HL-60 (cell line): ENCODE measurements around the gene MBD4.

ENCODE experiments used
- DNase-seq, 2 experiments: peaks; one replicate each; pipeline ENCODE4 v3.0.0-alpha.2; 2010 to 2020; ENCODE audit warnings: low read depth in 1 of 2, low spot score in 1 of 2
- H3K27ac ChIP-seq: fragments of 250-450 bp; sonication (Bioruptor Pico); replicated peaks from 2 replicates; pipeline ENCODE4 v1.5.1; 2020; ENCODE audit warnings: mild to moderate bottlenecking, moderate library complexity
- H3K27me3 ChIP-seq: fragments of 250-450 bp; sonication (Bioruptor Pico); 2 replicates; pipeline ENCODE4 v1.5.1; 2021; ENCODE audit warnings: mild to moderate bottlenecking, moderate library complexity; ENCODE audit not compliant: insufficient read depth, poor library complexity, severe bottlenecking
- H3K4me3 ChIP-seq: replicated peaks from 2 replicates; pipeline ENCODE4 v1.5.1; 2011; ENCODE audit warnings: mild to moderate bottlenecking, control low read depth, low read length; ENCODE audit not compliant: insufficient read depth
- CTCF ChIP-seq: IDR thresholded peaks from one replicate; pipeline ENCODE4 v1.5.1; 2011; ENCODE audit warnings: low read length, control low read depth, inconsistent platforms; ENCODE audit not compliant: insufficient read depth
- GABPA ChIP-seq: IDR thresholded peaks from 2 replicates; pipeline ENCODE4 v1.6.1; 2012; ENCODE audit warnings: low read depth
- POLR2AphosphoS5 ChIP-seq: IDR thresholded peaks from 2 replicates; pipeline ENCODE4 v1.6.1; 2012; ENCODE audit warnings: low read depth
- SPI1 ChIP-seq: IDR thresholded peaks from 2 replicates; pipeline ENCODE4 v1.6.1; 2012; ENCODE audit warnings: low read depth, mild to moderate bottlenecking, borderline replicate concordance
- TF ChIP-seq, protein P1 (sequence below): IDR thresholded peaks from 2 replicates; pipeline ENCODE4 v1.6.1; 2012; ENCODE audit warnings: low read depth; ENCODE audit not compliant: insufficient replicate concordance

Gene MBD4

GRCh38 chr3:129442486-129442885 lies 2.7 kb upstream of the MBD4 start:
- DNase-seq = no peak
- Histone ChIP-seq H3K4me3 (no peak overlapping the region), H3K27me3 (no peaks in the 10 kb centered on the region), H3K27ac (peak overlapping the region; percentile 95; the same call in 1 of the 2 replicates)
- no peak for TF ChIP-seq SPI1
- TF ChIP-seq CTCF = no peak
- no peak for TF ChIP-seq POLR2AphosphoS5
- TF ChIP-seq, protein P1, sequence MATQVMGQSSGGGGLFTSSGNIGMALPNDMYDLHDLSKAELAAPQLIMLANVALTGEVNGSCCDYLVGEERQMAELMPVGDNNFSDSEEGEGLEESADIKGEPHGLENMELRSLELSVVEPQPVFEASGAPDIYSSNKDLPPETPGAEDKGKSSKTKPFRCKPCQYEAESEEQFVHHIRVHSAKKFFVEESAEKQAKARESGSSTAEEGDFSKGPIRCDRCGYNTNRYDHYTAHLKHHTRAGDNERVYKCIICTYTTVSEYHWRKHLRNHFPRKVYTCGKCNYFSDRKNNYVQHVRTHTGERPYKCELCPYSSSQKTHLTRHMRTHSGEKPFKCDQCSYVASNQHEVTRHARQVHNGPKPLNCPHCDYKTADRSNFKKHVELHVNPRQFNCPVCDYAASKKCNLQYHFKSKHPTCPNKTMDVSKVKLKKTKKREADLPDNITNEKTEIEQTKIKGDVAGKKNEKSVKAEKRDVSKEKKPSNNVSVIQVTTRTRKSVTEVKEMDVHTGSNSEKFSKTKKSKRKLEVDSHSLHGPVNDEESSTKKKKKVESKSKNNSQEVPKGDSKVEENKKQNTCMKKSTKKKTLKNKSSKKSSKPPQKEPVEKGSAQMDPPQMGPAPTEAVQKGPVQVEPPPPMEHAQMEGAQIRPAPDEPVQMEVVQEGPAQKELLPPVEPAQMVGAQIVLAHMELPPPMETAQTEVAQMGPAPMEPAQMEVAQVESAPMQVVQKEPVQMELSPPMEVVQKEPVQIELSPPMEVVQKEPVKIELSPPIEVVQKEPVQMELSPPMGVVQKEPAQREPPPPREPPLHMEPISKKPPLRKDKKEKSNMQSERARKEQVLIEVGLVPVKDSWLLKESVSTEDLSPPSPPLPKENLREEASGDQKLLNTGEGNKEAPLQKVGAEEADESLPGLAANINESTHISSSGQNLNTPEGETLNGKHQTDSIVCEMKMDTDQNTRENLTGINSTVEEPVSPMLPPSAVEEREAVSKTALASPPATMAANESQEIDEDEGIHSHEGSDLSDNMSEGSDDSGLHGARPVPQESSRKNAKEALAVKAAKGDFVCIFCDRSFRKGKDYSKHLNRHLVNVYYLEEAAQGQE = no peak
- no peak for TF ChIP-seq GABPA

GRCh38 chr3:129441782-129442181 lies 2.0 kb upstream of the MBD4 start:
- H3K27me3 ChIP-seq = no peaks in the 10 kb centered on the region
- peak overlapping the region; percentile 95 for H3K27ac ChIP-seq
- no peak for TF ChIP-seq POLR2AphosphoS5
- TF ChIP-seq SPI1 = peak; percentile 80
- no peak overlapping the region; the same call in 1 of the 2 replicates for H3K4me3 ChIP-seq
- DNase-seq = peak in 1 of 2 experiments; percentile 30

- Histone ChIP-seq H3K4me3 (peak overlapping the region; percentile 65), H3K27ac (peak overlapping the region; percentile 95), H3K27me3 (no peaks in the 10 kb centered on the region)
- TF ChIP-seq, protein P1 = no peak
- no peak for TF ChIP-seq POLR2AphosphoS5
- no peak for TF ChIP-seq GABPA
- no peak for TF ChIP-seq SPI1
- no peak for TF ChIP-seq CTCF
- DNase-seq = peak in 1 of 2 experiments; percentile 47
Measured at GRCh38 chr3:129441215-129441614, 1.5 kb upstream of the MBD4 start.

DNA sequence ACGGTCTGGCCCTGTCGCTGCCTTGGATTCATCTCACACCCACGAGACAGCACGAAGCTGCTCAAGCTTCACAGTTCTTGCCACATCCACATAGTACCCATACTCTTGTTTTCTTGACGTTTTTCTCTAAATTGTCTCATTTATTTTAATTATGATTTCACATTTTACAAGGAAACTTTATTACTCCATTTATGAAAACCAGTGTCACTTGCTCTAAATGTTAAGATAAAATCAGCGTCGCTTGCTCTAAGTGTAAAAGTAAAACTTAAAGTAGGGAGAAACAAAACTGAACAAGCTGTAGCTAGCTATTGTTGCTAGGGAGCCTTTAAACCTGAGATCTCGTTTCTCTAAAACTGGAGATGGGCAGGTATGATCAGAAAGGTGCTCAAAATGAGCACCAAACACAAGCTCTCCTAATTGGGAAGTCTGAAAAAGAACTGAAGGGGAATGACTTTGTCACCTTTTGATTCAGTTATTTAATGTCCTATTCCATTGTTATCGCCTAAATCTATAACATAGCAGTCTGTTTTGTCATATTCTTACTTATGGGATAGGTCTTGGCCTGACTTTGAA lies 956 bp upstream of the MBD4 start:
- no peak for TF ChIP-seq CTCF
- TF ChIP-seq, protein P1 = no peak
- peak; percentile 51; the same call in 1 of the 2 replicates for TF ChIP-seq POLR2AphosphoS5
- TF ChIP-seq SPI1 = no peak
- Histone ChIP-seq H3K27ac (peak overlapping the region; percentile 95), H3K27me3 (no peaks in the 10 kb centered on the region), H3K4me3 (peak overlapping the region; percentile 65)
- DNase-seq = no peak
